Stimulated activated naive CD8-positive, alpha-beta T cell treated with anti-CD3 and anti-CD28 coated beads, Interleukin-15, amount 100 ng/mL, for 72 hours (primary cell): Measurements from ENCODE around the gene AFG3L2.
A peak's percentile ranks its signal among the peaks of the same experiment; 100 is the strongest.
"Not testable (repeated sequence)": the region's sequence is repeated elsewhere in the genome, so short reads cannot be mapped to it uniquely, and the experiment has no call there.

Experiments used
- ATAC-seq: fragments of 150-1000 bp; cut with Tn5 transposase; 2 replicates; pipeline ENCODE4 v1.10.0; 2021; ENCODE audit warnings: mild to moderate bottlenecking, moderate library complexity
- DNase-seq, 2 donors: peaks; one replicate each; pipeline ENCODE4 v3.0.0; 2021 to 2022
- H3K27ac Mint-ChIP-seq, 2 donors: one replicate each; pipeline ENCODE4 v1.8.0; 2022; ENCODE audit warnings: mild to moderate bottlenecking in 2 of 2, mixed read lengths in 2 of 2, moderate library complexity in 2 of 2
- H3K27me3 Mint-ChIP-seq: one replicate; pipeline ENCODE4 v1.8.0; 2022; ENCODE audit warnings: mixed read lengths
- H3K4me1 Mint-ChIP-seq: one replicate; pipeline ENCODE4 v1.8.0; 2022; ENCODE audit warnings: mild to moderate bottlenecking, mixed read lengths
- H3K4me3 Mint-ChIP-seq, 2 donors: one replicate each; pipeline ENCODE4 v1.8.0; 2022; ENCODE audit warnings: mild to moderate bottlenecking in 2 of 2, mixed read lengths in 2 of 2, moderate library complexity in 1 of 2
- H3K9me3 Mint-ChIP-seq, 2 donors: one replicate each; pipeline ENCODE4 v1.8.0; 2022; ENCODE audit warnings: mixed read lengths in 2 of 2

The AFG3L2 gene

GRCh38 chr18:12376754-12377555, at the start of gene AFG3L2:
Gene AFG3L2 (minus strand): TSS chr18:12377227. CDS start chr18:12377082, 145 bp downstream.
- peaks cover 51% of the 10 kb centered on the region for H3K4me1 Mint-ChIP-seq
- peak; percentile 100 for DNase-seq
- ATAC-seq: peak; percentile 89
- peak within 1 kb of the TSS; percentile 95 to 97 for H3K27ac Mint-ChIP-seq
- no peaks in the 10 kb centered on the region for H3K9me3 Mint-ChIP-seq
- peak within 1 kb of the TSS; percentile 87 to 90 for H3K4me3 Mint-ChIP-seq
- H3K27me3 Mint-ChIP-seq: no peaks in the 10 kb centered on the region

- no peak overlapping the region for H3K27ac Mint-ChIP-seq
- DNase-seq: no peak
- no peak overlapping the region for H3K4me3 Mint-ChIP-seq
- no peaks in the 10 kb centered on the region for H3K9me3 Mint-ChIP-seq
- peaks cover 22% of the 10 kb centered on the region for H3K4me1 Mint-ChIP-seq
- no peaks in the 10 kb centered on the region for H3K27me3 Mint-ChIP-seq
- ATAC-seq: no peak
These were observed 47.2 kb upstream of the AFG3L2 start for GRCh38 chr18:12424252-12424651.

- Mint-ChIP-seq H3K27me3 (no peaks in the 10 kb centered on the region), H3K4me3 (no peak overlapping the region)
- no peak for DNase-seq
These were observed 46.8 kb upstream of the AFG3L2 start for GRCh38 chr18:12423820-12424219.

GRCh38 chr18:12423393-12423792, 46.4 kb upstream of the AFG3L2 start:
- Mint-ChIP-seq H3K27ac (no peak overlapping the region), H3K4me3 (no peak overlapping the region), H3K27me3 (no peaks in the 10 kb centered on the region), H3K9me3 (no peaks in the 10 kb centered on the region), H3K4me1 (peaks cover 27% of the 10 kb centered on the region)
- ATAC-seq (no peak), DNase-seq (no peak)

More at GRCh38 chr18:12423820-12424219, 46.8 kb upstream of the AFG3L2 start:
- Mint-ChIP-seq H3K9me3 (no peaks in the 10 kb centered on the region), H3K4me1 (peaks cover 23% of the 10 kb centered on the region), H3K27ac (no peak overlapping the region)
- no peak for ATAC-seq

GRCh38 chr18:12422936-12423335, 45.9 kb upstream of the AFG3L2 start:
- no peaks in the 10 kb centered on the region for H3K27me3 Mint-ChIP-seq
- H3K4me3 Mint-ChIP-seq: no peak overlapping the region
- ATAC-seq: no peak
- H3K27ac Mint-ChIP-seq: no peak overlapping the region
- no peaks in the 10 kb centered on the region for H3K9me3 Mint-ChIP-seq
- H3K4me1 Mint-ChIP-seq: peaks cover 29% of the 10 kb centered on the region
- no peak for DNase-seq

- H3K27me3 Mint-ChIP-seq: no peaks in the 10 kb centered on the region
- ATAC-seq (no peak), DNase-seq (no peak)
- H3K9me3 Mint-ChIP-seq: no peaks in the 10 kb centered on the region
- H3K4me3 Mint-ChIP-seq: no peak overlapping the region
- H3K4me1 Mint-ChIP-seq: peaks cover 25% of the 10 kb centered on the region
- no peak overlapping the region for H3K27ac Mint-ChIP-seq
These were observed 44.7 kb upstream of the AFG3L2 start for GRCh38 chr18:12421732-12422131.

- Mint-ChIP-seq H3K9me3 (no peaks in the 10 kb centered on the region), H3K27ac (peak overlapping the region; percentile 17 to 29), H3K4me1 (peaks cover 22% of the 10 kb centered on the region), H3K27me3 (no peaks in the 10 kb centered on the region), H3K4me3 (peak overlapping the region; percentile 79 to 81)
- ATAC-seq (no peak), DNase-seq (no peak)
These were observed 43.9 kb upstream of the AFG3L2 start for GRCh38 chr18:12420821-12421421.

GRCh38 chr18:12417687-12418086, 40.7 kb upstream of the AFG3L2 start:
- no peak for DNase-seq
- H3K4me1 Mint-ChIP-seq: peaks cover 22% of the 10 kb centered on the region
- ATAC-seq: no peak
- H3K9me3 Mint-ChIP-seq: no peaks in the 10 kb centered on the region
- H3K4me3 Mint-ChIP-seq: no peak overlapping the region
- H3K27ac Mint-ChIP-seq: no peak overlapping the region
- H3K27me3 Mint-ChIP-seq: no peaks in the 10 kb centered on the region

GRCh38 chr18:12416098-12416729, 39.2 kb upstream of the AFG3L2 start:
- no peak overlapping the region for H3K27ac Mint-ChIP-seq
- ATAC-seq (no peak), DNase-seq (no peak)
- H3K9me3 Mint-ChIP-seq: no peaks in the 10 kb centered on the region
- peaks cover 20% of the 10 kb centered on the region for H3K4me1 Mint-ChIP-seq
- no peaks in the 10 kb centered on the region for H3K27me3 Mint-ChIP-seq
- H3K4me3 Mint-ChIP-seq: no peak overlapping the region

GRCh38 chr18:12411456-12411855, 34.4 kb upstream of the AFG3L2 start:
- no peak overlapping the region for H3K27ac Mint-ChIP-seq
- no peak overlapping the region for H3K4me3 Mint-ChIP-seq
- peaks cover 3% of the 10 kb centered on the region for H3K27me3 Mint-ChIP-seq
- no peaks in the 10 kb centered on the region for H3K9me3 Mint-ChIP-seq
- DNase-seq (no peak), ATAC-seq (no peak)
- H3K4me1 Mint-ChIP-seq: peaks cover 29% of the 10 kb centered on the region

GRCh38 chr18:12410747-12411146, 33.7 kb upstream of the AFG3L2 start:
- DNase-seq, ATAC-seq, H3K9me3 Mint-ChIP-seq, H3K27ac Mint-ChIP-seq, H3K4me3 Mint-ChIP-seq: not testable (repeated sequence)
- Mint-ChIP-seq H3K27me3 (peaks cover 10% of the 10 kb centered on the region), H3K4me1 (peaks cover 35% of the 10 kb centered on the region)

GRCh38 chr18:12410081-12410481, 33.1 kb upstream of the AFG3L2 start:
- Mint-ChIP-seq H3K4me3 (no peak overlapping the region), H3K27me3 (peaks cover 17% of the 10 kb centered on the region), H3K9me3 (no peaks in the 10 kb centered on the region), H3K4me1 (peaks cover 35% of the 10 kb centered on the region), H3K27ac (no peak overlapping the region)
- ATAC-seq (no peak), DNase-seq (no peak)

- no peak for ATAC-seq
- no peak overlapping the region for H3K27ac Mint-ChIP-seq
These were observed 32.4 kb upstream of the AFG3L2 start for GRCh38 chr18:12409469-12409868.

GRCh38 chr18:12408247-12408869, 31.3 kb upstream of the AFG3L2 start:
- ATAC-seq (no peak), DNase-seq (peak; percentile 26 to 29)
- Mint-ChIP-seq H3K27ac (peak overlapping the region; percentile 31 to 45), H3K9me3 (no peaks in the 10 kb centered on the region), H3K4me3 (peak overlapping the region; percentile 87 to 93), H3K27me3 (peaks cover 33% of the 10 kb centered on the region), H3K4me1 (peaks cover 43% of the 10 kb centered on the region)

More at GRCh38 chr18:12409469-12409868, 32.4 kb upstream of the AFG3L2 start:
- Mint-ChIP-seq H3K27me3 (peaks cover 23% of the 10 kb centered on the region), H3K4me1 (peaks cover 35% of the 10 kb centered on the region), H3K4me3 (no peak overlapping the region), H3K9me3 (no peaks in the 10 kb centered on the region)
- DNase-seq: no peak

- Mint-ChIP-seq H3K27ac (no peak overlapping the region), H3K4me1 (peaks cover 43% of the 10 kb centered on the region), H3K4me3 (peak overlapping the region; percentile 87 to 93), H3K9me3 (no peaks in the 10 kb centered on the region), H3K27me3 (peaks cover 51% of the 10 kb centered on the region)
- ATAC-seq: no peak
- DNase-seq: no peak
These were observed 29.5 kb upstream of the AFG3L2 start for GRCh38 chr18:12406371-12407111.
